PC-3 (cell line): ENCODE data around the gene ASCC2.

Experiments used
- EZH2phosphoT487 ChIP-seq: fragments of 300-600 bp; sonication (generic); IDR thresholded peaks from 2 replicates; pipeline ENCODE4 v1.6.1; 2018; ENCODE audit warnings: mild to moderate bottlenecking, antibody characterized with exemption, low read length, borderline replicate concordance
- TF ChIP-seq, protein P1 (sequence below): fragments of 300-600 bp; sonication (generic); conservative IDR thresholded peaks from 2 replicates; pipeline ENCODE4 v1.5.1; 2017; ENCODE audit warnings: antibody characterized with exemption, low read depth, mild to moderate bottlenecking, low read length

DNA sequence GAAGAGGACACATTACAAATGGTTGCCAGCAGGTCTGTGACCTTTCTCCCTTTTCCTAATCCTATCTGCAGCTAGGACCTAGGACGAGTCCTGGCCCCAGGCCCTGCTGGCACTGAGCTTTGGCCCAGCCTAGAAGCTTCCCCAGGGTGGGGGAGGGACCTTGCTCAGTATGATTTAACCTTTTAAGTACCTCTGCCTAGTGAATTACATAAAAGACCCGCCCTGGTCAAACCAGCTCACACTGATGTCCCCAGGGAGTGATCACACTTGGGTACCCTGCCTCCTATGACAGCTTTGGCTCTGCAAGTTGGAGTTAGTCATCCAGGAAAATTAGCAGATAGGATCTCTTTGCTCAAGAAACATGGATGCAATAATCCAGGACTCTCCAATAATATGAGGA, 21.9 kb downstream of the ASCC2 start:
- TF ChIP-seq, protein P1, sequence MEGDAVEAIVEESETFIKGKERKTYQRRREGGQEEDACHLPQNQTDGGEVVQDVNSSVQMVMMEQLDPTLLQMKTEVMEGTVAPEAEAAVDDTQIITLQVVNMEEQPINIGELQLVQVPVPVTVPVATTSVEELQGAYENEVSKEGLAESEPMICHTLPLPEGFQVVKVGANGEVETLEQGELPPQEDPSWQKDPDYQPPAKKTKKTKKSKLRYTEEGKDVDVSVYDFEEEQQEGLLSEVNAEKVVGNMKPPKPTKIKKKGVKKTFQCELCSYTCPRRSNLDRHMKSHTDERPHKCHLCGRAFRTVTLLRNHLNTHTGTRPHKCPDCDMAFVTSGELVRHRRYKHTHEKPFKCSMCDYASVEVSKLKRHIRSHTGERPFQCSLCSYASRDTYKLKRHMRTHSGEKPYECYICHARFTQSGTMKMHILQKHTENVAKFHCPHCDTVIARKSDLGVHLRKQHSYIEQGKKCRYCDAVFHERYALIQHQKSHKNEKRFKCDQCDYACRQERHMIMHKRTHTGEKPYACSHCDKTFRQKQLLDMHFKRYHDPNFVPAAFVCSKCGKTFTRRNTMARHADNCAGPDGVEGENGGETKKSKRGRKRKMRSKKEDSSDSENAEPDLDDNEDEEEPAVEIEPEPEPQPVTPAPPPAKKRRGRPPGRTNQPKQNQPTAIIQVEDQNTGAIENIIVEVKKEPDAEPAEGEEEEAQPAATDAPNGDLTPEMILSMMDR: no peak
- TF ChIP-seq EZH2phosphoT487: no peak
